Cardiac muscle cell (in vitro differentiated cells and primary cell): ENCODE data around the gene ACKR3. TPM values are rescaled to one million over a fixed set of nuclear protein-coding genes. Genes with fewer than 3 reads are reported as not detected.

Source experiments
- DNase-seq, 2 donors: peaks; one replicate each; pipeline versions ENCODE4 v3.0.0 to v3.0.0-alpha.2; 2010 to 2017; ENCODE audit warnings: low read depth in 1 of 2, low spot score in 1 of 2
- H3K27ac ChIP-seq: fragments of 200-600 bp; sonication (generic); 2 replicates; pipeline ENCODE4 v1.5.1; 2016
- H3K27me3 ChIP-seq: fragments of 200-600 bp; sonication (generic); 2 replicates; pipeline ENCODE4 v1.6.0; 2016; ENCODE audit warnings: control low read depth
- H3K36me3 ChIP-seq: fragments of 200-600 bp; sonication (generic); 2 replicates; pipeline ENCODE4 v1.5.1; 2016; ENCODE audit warnings: control low read depth
- H3K4me1 ChIP-seq: fragments of 200-600 bp; sonication (generic); 2 replicates; pipeline ENCODE4 v1.8.1; 2017; ENCODE audit warnings: low read depth, mild to moderate bottlenecking, mixed run types
- H3K4me3 ChIP-seq: fragments of 200-600 bp; sonication (generic); 2 replicates; pipeline ENCODE4 v1.5.1; 2016; ENCODE audit warnings: mild to moderate bottlenecking
- H3K9me3 ChIP-seq: fragments of 200-600 bp; sonication (generic); 2 replicates; pipeline ENCODE4 v1.5.1; 2017; ENCODE audit warnings: low read depth, mild to moderate bottlenecking, control low read depth
- CTCF ChIP-seq: IDR thresholded peaks from 2 replicates; pipeline ENCODE4 v1.5.1; 2012; ENCODE audit warnings: low read depth, mild to moderate bottlenecking, low read length
- polyA plus RNA-seq: library from polyadenylated mRNA; unstranded; fragments of >200 nt; fragmentation: Nextera tagmentation; extraction: Ambion mirVana; gene quantifications from 2 replicates; pipeline ENCODE4 v1.2.1, GENCODE V29; 2016
- total RNA-seq: library from RNA; depleted of rRNA; stranded (reverse); fragments of >200 nt; gene quantifications from 2 replicates; pipeline ENCODE4 v1.2.3, GENCODE V29; 2016

Gene ACKR3
- total and polyA plus RNA-seq, 2 experiments from 2014 or later, result 2.5 to 5.7 TPM

GRCh38 chr2:236533343-236533742, 36.3 kb upstream of the ACKR3 start:
- H3K9me3 ChIP-seq, result no peaks in the 10 kb centered on the region
- H3K4me3 ChIP-seq, result no peak overlapping the region
- H3K27ac ChIP-seq, result no peak overlapping the region
- H3K36me3 ChIP-seq, result no peaks in the 10 kb centered on the region
- H3K4me1 ChIP-seq, result no peaks in the 10 kb centered on the region
- no peaks in the 10 kb centered on the region for H3K27me3 ChIP-seq
- TF ChIP-seq CTCF, result no peak
- DNase-seq, result no peak

GRCh38 chr2:236535024-236535423, 34.6 kb upstream of the ACKR3 start:
- no peaks in the 10 kb centered on the region for H3K36me3 ChIP-seq
- no peaks in the 10 kb centered on the region for H3K4me1 ChIP-seq
- peak in 1 of 2 donors; percentile 90 for DNase-seq
- H3K27ac ChIP-seq, result no peak overlapping the region
- TF ChIP-seq CTCF, result no peak
- no peaks in the 10 kb centered on the region for H3K9me3 ChIP-seq
- H3K27me3 ChIP-seq, result no peaks in the 10 kb centered on the region
- H3K4me3 ChIP-seq, result no peak overlapping the region

GRCh38 chr2:236536727-236537398, 32.8 kb upstream of the ACKR3 start:
- no peaks in the 10 kb centered on the region for H3K9me3 ChIP-seq
- H3K4me1 ChIP-seq, result no peaks in the 10 kb centered on the region
- no peaks in the 10 kb centered on the region for H3K27me3 ChIP-seq
- H3K36me3 ChIP-seq, result no peaks in the 10 kb centered on the region
- TF ChIP-seq CTCF, result no peak
- DNase-seq, result no peak
- H3K4me3 ChIP-seq, result no peak overlapping the region
- H3K27ac ChIP-seq, result no peak overlapping the region

GRCh38 chr2:236538242-236538641, 31.4 kb upstream of the ACKR3 start:
- Histone ChIP-seq H3K9me3 (no peaks in the 10 kb centered on the region), H3K27ac (no peak overlapping the region), H3K4me1 (no peaks in the 10 kb centered on the region), H3K27me3 (no peaks in the 10 kb centered on the region), H3K36me3 (no peaks in the 10 kb centered on the region), H3K4me3 (no peak overlapping the region)
- TF ChIP-seq CTCF, result no peak
- DNase-seq, result no peak

GRCh38 chr2:236541008-236541562, 28.5 kb upstream of the ACKR3 start:
- Histone ChIP-seq H3K27ac (no peak overlapping the region), H3K9me3 (no peaks in the 10 kb centered on the region), H3K36me3 (no peaks in the 10 kb centered on the region), H3K27me3 (no peaks in the 10 kb centered on the region), H3K4me3 (no peak overlapping the region), H3K4me1 (no peaks in the 10 kb centered on the region)
- DNase-seq, result peak in 1 of 2 donors; percentile 42
- no peak for TF ChIP-seq CTCF
